ENCODE measurements around the gene ABRACL.

- TF ChIP-seq, protein P1, sequence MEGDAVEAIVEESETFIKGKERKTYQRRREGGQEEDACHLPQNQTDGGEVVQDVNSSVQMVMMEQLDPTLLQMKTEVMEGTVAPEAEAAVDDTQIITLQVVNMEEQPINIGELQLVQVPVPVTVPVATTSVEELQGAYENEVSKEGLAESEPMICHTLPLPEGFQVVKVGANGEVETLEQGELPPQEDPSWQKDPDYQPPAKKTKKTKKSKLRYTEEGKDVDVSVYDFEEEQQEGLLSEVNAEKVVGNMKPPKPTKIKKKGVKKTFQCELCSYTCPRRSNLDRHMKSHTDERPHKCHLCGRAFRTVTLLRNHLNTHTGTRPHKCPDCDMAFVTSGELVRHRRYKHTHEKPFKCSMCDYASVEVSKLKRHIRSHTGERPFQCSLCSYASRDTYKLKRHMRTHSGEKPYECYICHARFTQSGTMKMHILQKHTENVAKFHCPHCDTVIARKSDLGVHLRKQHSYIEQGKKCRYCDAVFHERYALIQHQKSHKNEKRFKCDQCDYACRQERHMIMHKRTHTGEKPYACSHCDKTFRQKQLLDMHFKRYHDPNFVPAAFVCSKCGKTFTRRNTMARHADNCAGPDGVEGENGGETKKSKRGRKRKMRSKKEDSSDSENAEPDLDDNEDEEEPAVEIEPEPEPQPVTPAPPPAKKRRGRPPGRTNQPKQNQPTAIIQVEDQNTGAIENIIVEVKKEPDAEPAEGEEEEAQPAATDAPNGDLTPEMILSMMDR (optimal IDR thresholded peaks at IDR 0.05 in 1 of 3, IDR thresholded peaks at IDR 0.05 in 1 of 3, conservative IDR thresholded peaks at IDR 0.05 in 1 of 3; ENCODE audit: extremely low read depth in 1 of 3, insufficient read depth in 2 of 3, low read length in 3 of 3) = no peak
- no peak for TF ChIP-seq EZH2 (IDR thresholded peaks at IDR 0.05; ENCODE audit: low read length)
Observed at GRCh38 chr6:138997136-138997535, 31.4 kb upstream of the ABRACL start.

Measured in keratinocyte (primary cell).